Stimulated activated CD4-positive, alpha-beta T cell treated with anti-CD3 and anti-CD28 coated beads, Interleukin-2, amount 100 ng/mL, for 48 hours (primary cell): ENCODE measurements around the gene MYOM1.
"Not testable (repeated sequence)": the region's sequence is repeated elsewhere in the genome, so short reads cannot be mapped to it uniquely, and the experiment has no call there.

Experiments used
- DNase-seq, 2 donors: peaks; one replicate each; pipeline ENCODE4 v3.0.0-alpha.2; 2020

The MYOM1 gene

DNA sequence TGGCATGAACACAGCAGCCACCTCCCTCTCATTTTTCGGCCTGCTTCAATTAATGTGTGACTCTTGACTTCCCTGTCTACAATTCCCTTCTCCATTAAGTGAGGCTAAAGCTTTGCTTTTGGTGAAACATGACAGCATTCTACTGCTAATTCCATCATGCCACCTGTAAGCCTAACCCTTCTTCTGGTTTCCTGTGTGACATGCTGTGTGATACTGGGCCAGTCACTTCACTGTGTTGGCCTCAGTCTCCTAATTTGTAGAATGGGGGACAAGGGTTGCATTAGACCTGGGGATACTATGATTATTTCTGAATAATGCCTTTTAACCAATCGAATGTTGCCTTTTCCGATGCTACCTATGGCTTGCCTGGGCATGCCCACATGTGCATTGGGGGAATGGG lies 146.4 kb downstream of the MYOM1 start:
- not testable (repeated sequence) for DNase-seq

DNA sequence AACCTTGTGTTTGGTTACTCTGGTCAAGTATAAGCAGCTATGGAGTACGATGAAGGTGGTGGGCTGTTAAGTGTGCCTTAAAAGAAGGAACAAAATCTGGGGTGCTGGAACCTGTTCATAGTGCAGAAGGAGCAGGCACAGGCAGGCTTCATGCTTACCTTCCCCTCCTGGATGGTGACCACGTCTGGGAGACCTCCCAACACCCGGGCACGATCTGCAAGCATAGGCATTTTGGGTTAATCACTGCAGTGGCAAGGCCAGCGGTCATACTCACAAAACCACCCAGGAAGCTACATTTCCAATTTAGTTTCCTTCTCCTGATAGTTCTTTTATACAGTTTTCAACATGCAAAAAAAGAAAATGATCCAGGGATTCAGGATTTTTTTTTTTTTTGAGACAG lies 148.1 kb downstream of the MYOM1 start:
- DNase-seq = no peak

DNA sequence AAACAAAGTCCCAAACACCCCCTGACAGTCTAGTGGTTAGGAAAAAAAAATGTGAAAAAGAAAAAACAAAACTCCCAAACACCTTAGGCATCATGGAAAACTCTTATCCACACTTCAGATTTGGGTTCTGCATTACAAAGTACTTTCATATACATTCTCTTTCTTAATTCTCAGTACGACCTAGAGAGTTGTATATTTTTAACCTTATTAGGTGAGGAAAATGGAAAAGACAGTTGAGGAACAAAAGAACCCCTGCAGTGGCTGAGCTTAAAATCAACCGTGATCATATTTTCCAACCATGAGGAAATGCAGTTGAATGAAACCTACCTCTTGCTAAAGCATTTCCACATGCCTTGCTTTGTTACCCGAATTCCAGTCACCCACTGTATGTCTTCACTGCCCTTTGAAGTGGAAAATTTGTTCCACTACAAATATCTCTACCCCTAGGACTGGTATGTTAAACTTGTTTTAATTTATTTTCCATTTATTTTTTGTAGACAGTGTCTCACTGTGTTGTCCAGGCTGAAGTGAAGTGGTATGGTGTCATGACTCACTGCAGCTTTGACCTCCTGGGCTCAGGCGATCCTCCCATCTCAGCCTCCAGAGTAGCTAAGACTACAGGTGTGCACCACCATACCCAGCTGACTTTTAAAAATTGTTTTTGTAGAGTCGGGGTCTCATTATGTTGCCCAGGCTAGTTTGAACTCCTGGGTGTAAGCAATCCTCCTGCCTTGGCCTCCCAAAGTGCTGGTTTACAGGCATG lies 149.9 kb downstream of the MYOM1 start:
- no peak for DNase-seq

DNA sequence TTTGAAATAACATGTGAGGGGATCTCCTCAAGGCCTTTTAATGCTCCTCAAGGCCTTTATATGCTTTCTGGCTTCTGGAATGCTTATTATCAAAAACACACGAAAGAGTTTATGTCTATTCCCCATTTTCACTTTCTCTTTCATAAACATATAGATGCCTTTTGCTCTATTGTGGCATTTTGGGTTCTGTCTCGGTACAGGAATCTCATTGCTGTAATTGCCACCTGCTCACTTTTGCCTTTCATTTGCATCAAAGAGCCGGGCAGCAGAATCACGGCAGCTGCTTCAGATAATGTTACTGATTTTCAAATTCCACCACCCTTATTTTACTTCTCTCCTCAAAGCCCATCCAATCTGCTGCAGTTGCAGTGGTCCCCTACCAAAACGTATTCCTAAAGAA lies 152.0 kb downstream of the MYOM1 start:
- no peak for DNase-seq

DNA sequence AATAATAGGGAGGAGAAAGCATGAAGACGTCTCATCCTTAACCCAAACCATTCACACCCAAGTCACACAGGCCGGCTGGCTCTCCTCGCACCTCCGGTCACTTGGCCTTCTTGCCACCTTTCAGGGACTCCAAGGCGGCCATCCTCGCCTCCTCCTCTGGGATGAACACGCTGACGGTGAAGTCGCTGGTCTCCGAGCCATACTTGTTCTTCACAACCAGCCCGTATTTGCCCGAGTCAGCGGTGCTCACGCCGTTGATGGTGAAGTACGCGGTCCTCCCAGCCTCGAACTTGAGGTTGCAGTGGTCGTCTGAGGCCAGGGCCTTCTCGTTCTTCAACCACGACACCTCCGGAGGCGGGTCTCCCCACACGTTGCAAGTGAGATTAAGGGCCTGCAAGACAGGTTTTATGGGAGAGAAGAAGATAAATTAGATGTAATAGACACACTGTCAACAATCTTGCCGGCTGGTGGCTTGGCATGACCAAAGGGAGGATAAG lies 152.6 kb downstream of the MYOM1 start:
- no peak for DNase-seq

DNA sequence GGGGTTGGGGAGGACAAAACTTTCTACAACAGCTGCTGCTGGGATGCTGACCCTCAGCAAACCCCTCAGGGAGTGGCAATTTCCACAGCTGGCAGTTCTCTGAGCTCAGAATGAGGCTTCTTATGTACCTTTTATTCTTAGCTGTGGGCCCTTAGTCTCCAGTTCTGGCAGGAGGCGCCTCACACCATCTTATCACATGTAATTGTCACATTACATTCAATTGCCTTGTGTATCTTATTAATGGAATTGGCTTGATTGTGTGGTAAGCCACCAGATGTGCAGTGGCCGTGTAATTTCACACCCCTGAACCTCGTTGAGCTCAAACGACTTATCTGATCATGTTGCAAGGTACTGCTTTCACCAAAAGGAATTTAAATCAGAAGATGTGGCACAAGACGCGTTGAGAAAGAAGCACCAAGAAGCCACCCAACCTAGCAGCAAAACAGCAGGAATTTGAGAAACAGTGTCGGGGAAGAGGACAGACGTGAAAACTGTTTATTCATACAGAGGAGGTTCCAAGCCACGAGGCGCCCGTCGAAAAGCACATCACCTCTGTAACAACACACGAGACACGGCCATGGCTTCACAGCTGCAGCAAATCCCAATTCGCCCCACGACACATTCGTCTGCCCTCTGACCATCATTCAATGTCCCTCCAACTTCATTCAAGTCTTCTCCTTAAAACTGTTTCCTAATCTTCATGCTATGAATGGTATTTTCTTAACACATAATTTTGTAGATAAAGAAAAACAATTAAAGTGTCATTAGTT lies 153.2 kb downstream of the MYOM1 start:
- no peak for DNase-seq

DNA sequence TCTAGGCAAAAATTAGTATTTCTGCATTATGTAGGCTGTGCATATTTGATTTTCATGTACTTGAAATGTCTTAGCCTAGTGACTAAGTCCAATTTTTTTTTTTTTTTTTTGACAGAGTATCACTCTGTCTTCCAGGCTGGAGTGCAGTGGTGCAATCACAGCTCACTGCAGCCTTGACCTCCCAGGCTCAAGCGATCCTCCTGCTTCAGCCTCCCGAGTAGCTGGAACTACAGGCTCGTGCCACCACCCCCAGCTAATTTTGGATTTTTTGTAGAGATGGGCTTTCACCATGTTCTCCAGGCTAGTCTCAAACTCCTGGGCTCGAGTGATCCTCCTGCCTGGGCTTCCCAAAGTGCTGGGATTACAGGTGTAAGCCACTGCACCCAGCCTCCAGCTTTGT lies 156.0 kb downstream of the MYOM1 start:
- not testable (repeated sequence) for DNase-seq

DNA sequence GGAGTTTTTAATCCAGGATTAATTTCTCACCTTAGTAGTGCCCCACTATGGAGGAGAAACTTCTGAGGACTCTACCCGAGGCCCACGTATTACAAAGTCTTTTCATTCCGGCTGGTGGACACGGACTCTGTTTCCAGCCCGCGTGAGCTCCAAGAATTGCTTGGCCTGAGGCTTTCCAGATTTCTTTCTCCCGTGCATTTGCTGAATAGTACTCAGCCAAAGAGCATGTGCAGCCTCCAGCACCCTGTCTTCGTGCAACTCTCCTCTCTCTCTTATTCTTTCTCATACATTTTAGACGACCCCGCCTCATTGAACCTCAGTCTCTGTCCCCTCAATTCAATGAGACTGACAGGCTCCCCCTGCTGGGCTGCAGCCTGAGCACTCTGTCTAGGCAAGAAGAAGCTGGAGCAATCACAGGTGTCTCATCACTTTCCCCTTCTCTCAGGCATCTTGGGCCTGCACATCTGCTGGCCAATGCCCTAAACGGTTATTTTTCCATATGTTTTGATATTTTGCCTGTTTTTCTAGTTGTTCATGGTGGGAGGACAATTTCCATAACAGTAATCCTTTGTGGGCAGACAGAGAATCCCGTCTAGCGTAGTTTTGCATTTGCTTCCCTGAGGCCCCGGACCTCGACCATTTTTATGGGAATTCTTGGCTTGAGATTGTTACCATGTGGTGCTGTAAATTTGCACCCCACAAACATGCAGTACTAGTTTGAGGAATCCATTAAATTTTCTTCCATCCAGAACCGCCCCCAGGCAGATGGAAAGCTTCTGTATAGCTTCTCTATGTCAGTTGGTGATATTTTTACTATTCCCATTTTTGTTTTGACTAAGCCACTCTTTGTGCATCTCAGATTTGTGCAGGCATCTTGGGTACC lies 156.7 kb downstream of the MYOM1 start:
- peak; percentile 61 to 69 for DNase-seq

DNA sequence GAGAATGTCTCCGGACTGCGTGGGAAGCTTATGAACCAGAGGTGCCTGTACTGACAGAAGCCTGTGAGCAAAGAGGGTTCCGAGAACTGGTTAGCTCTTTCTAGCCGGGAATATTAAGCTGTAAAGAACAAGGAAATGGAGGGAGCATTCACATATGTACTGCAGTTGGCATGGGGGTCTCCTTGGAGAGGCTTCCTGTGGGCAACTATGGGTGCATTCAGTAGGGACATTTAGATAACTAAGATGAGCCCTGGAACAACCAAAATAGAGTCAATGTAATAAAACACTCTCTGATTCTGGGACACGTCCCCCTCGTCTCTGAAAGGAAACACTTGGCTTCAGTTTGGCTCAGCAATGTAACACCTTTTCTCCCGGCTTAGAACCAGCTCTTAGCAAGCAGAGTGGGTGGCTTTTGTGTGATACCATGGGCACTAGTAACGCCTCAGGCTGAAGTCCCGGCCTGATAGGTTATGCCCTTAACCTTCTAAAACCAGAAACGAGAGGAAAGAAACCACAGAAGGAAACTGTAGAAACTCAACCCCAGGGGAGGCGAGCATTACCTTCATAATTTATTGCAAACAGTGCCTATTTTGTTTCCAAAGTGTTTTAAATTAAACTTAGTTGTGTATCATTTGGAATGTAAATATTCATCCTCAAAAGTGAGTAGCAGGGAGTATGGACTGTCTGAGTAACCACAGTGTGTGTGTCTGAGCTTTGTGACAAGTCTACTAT lies 158.0 kb downstream of the MYOM1 start:
- peak in 1 of 2 donors; percentile 36 for DNase-seq

DNA sequence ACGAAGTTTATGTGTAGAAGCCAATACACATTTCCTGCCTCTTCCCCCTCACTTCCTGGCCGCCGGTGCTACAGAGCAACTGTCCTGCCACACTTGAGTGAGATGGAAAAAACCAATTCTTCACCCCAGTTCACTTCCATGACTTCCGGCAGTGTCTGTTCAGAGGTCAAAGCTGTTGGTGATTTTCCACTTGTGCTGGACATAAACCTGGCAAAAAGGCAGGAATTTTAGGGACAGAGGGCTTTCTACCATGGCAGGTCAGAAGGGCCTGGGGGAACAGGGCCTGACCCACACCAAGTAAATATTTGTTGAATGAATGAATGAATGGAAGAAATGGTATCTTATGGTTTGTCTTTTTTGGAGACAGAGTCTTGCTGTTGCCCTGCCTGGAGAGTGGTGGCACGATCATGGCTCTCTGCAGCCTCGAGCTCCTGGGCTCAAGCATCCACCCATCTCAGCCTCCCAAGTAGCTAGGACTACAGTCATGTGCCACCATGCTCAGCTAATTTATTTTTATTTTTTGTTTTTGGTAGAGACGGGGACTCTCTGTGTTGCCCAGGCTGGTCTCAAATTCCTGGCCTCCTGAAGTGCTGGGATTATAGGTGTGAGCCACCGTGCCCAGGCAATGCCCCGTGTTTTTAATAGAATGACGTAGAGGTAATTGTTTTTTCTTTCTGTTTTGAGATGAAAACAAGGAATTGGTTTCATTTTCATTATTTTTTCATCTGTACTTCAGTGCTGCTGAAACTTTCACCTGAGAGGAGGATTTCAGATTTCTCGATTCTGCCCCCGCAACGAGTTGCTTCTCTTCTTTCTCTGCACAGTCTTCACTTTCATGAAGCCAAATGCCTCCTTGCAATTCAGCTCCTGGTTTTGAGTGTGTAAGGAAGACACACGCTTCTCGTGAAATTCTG lies 158.8 kb downstream of the MYOM1 start:
- peak; percentile 37 to 41 for DNase-seq

DNA sequence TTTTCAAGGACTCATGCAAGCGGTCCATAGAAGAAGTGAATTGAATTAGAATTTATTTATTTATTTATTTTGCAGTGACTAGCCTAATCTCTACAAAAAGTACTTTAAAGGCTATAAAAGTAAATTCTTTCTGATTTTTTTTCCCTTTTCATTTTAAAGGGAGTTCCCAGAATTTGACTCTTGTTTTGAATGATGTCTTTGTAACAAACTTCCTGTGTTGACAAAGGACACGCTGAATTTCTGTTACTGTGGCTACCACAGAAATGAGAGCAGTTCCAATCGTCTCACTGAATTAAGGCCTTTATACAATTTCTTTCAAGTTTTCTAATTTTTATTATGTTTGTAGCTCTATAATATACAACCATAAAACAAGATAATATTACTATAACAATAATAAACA lies 160.5 kb downstream of the MYOM1 start:
- DNase-seq = no peak

DNA sequence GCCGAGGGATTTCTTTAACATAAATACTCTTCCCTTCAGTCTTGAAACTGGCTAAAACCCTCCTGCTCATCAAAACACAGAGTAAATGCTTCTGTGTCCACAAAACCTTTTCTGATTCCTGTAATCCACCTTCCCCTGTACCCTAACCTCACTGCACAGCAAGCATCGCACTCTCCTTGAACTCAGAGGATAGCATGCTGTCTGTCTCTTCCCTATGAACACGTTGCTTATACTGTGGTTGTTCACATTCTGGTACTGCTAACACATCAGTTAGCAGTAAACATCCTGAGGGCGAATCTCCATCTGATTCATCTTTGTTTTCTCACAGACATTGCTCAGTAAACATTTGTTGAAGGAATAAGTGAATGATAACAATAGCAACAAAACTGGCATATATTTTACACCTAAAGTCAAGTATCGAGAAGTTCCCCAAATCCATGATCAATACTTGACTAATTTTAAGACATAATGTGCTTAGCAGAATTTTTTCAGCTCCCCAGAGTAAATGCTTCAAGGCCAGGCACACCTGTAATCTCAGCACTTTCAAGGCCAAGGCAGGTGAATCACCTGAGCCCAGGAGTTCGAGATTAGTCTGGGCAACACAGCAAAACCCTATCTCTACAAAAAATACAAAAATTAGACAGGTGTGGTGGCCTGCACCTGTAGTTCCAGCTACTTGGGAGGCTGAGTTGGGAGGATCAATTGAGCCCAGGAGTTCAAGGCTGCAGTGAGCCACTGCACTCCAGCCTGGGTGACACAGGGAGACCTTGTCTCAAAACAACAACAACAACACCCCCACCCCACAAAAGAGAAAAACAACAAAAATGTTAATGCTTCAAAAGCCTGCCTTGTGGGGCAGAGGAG lies 161.2 kb downstream of the MYOM1 start:
- DNase-seq = no peak

DNA sequence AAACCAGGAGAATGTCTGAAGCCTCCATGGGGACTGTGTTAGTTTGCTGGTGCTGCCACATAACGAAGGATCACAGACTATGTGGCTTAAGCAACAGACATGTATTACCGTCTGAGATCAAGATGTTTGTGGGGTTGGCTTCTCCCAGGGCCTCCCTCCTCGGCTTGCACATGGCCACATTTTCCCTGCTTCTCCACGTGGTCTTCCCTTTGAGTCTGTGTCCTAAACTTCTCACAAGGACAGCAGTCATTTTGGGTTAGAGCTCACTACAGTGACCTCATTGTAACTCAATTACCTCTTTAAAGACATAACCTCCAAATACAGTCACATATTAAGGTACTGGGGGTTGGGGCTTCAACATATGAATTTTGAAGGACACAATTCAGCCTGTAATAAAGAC lies 162.2 kb downstream of the MYOM1 start:
- no peak for DNase-seq

DNA sequence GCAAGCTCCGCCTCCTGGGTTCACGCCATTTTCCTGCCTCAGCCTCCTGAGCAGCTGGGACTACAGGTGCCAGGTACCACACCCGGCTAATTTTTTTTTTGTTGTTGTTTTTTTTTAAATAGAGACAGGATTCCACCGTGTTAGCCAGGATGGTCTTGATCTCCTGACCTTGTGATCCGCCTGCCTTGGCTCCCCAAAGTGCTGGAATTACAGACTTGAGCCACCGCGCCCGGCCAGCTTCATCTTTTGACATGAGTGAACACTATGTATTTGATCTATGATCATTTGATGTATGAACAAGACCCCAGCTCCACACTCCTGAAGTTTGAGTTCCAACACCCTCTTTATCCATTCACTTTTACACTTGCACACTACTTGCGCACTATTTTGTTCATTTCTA lies 163.5 kb downstream of the MYOM1 start:
- DNase-seq = no peak

DNA sequence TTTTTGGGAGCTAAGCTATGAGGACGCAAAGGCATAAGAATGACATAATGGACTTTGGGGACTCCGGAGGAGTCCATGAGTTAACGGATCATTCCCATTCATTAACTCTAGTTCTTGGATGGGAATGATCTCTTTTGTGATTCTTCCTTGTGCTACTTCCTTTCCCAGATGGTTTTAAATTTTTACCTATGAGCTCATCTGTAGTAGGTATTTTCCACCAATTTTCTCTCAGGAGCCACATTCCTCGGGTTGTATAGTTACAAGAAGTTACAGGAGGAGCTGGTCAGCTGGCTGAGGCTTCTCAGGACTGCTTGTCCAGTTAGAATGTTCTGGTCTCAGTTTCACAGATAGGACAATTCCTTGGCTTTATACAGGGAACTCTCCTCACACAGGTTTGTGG lies 164.0 kb downstream of the MYOM1 start:
- DNase-seq = no peak

DNA sequence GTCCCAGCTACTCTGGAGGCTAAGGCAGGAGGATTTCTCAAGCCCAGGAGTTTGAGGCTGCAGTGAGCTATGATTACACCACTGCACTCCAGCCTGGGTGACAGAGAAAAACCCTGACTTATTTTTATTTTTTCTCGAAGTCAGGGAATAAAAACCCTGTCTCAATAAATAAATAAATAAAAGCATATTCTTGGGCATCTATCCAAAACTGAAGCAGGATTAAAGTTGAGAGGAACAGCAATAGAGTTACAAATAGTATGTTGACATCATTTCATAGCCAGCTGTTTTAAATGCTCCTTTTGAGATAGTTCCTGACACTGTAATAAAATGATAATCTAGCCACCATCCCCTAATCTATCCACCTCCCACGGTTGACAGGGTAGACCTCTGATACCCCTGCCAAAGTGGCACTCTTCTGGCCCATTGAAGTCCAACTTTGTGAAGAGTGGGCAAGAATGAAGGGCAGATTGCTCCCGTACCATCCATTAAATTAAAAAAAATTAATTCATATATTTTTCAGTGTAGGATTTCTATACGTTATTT lies 164.5 kb downstream of the MYOM1 start:
- DNase-seq = no peak

DNA sequence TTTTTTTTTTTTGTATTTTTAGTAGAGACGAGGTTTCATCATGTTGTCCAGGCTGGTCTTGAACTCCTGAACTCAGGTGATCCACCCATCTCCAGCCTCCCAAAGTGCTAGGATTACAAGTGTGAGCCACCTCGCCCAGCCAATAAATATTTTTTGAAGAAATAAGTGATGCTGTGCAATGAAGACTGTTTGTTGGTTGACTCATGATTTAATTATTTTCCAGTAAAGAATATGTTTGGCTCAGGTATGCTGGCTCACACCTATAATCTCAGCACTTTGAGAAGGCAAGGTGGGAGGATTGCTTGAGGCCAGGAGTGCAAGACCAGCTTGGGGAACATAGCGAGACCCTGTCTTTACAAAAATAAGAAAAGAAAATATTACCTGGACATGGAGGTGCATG lies 165.0 kb downstream of the MYOM1 start:
- no peak for DNase-seq

DNA sequence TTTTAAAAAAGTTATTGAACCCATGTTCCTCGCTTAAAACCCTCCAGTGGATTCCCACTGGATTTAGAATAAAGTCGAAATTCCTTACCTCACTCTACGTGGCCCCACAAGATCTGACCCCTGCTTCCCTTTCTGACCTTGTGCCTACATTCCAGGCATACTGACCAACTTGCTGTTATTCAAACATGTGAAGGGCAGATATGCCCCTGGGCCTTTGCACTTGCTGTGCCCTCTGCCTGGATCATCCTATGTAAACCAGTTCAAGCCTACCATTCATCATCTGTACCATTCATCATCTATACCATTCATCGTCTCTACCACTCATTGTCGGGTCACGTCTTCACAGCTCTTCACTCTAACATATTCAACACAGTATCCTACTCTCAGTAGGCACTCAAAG lies 165.6 kb downstream of the MYOM1 start:
- no peak for DNase-seq

DNA sequence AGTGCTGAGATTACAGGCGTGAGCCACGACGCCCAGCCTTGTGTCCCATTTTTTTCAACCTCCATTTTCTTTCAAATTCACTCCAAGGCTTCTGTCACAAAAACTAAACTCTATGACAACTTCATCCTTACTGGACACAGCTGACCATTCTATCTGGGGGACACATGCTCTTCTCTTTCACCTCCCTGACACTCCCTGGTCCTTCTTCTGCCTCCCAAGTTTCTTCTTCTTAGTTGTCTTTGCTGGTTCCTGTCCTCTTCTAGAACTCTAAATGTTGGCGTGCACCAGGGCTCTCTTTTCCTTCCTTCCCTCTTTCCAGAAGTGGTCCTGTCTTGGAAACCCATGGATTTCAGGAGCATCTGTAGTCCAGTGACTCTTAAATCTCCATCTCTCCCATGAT lies 166.7 kb downstream of the MYOM1 start:
- DNase-seq = no peak

DNA sequence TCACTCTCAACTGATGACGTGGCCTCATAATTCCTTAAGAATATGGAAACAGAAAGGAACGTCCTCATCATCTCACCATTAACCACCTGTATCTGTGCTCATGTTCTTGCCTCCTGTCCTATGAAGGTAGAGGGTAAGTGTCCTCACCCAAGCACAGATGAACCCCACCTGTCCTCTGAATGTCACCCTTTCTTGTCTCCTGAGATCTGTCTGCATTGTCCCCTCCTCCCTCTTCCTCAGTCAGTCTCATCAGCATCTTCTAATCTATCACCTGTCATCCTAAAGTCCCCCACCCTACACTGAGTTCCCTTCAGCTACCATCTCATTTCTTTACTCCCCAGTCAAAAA lies 167.4 kb downstream of the MYOM1 start:
- no peak for DNase-seq
